HEK293 (cell line): ENCODE results near the gene ZNF444.

Experiments
- KLF1 ChIP-seq: fragments of 450-650 bp; formaldehyde crosslinking; IDR thresholded peaks from 2 replicates; pipeline ENCODE4 v1.5.1; 2016; ENCODE audit warnings: missing biosample characterization, missing genetic modification characterization
- KLF16 ChIP-seq: fragments of 450-650 bp; formaldehyde crosslinking; IDR thresholded peaks from 2 replicates; pipeline ENCODE4 v1.5.1; 2017; ENCODE audit warnings: missing biosample characterization, missing genetic modification characterization
- YY1 ChIP-seq: fragments of 450-650 bp; formaldehyde crosslinking; IDR thresholded peaks from 2 replicates; pipeline ENCODE4 v1.5.1; 2018; ENCODE audit warnings: missing biosample characterization, missing genetic modification characterization
- ZBTB17 ChIP-seq: fragments of 450-650 bp; formaldehyde crosslinking; IDR thresholded peaks from 2 replicates; pipeline ENCODE4 v1.5.1; 2016; ENCODE audit warnings: missing biosample characterization, missing genetic modification characterization
- ZNF157 ChIP-seq: fragments of 450-650 bp; formaldehyde crosslinking; IDR thresholded peaks from 2 replicates; pipeline ENCODE4 v1.5.1; 2016; ENCODE audit warnings: missing biosample characterization, missing genetic modification characterization
- ZNF544 ChIP-seq: fragments of 450-650 bp; formaldehyde crosslinking; IDR thresholded peaks from 2 replicates; pipeline ENCODE4 v1.5.0; 2017; ENCODE audit warnings: missing biosample characterization, missing genetic modification characterization
- ZNF707 ChIP-seq: fragments of 450-650 bp; formaldehyde crosslinking; IDR thresholded peaks from 2 replicates; pipeline ENCODE4 v1.5.1; 2016; ENCODE audit warnings: missing biosample characterization, missing genetic modification characterization
- TF ChIP-seq, protein P1 (sequence below): fragments of 450-650 bp; formaldehyde crosslinking; IDR thresholded peaks from 2 replicates; pipeline ENCODE4 v1.5.1; 2016; ENCODE audit warnings: missing biosample characterization, missing genetic modification characterization
- TF ChIP-seq, protein P2 (sequence below): fragments of 450-650 bp; formaldehyde crosslinking; IDR thresholded peaks from 2 replicates; pipeline ENCODE4 v1.5.1; 2016; ENCODE audit warnings: missing biosample characterization, missing genetic modification characterization, low read depth
- TF ChIP-seq, protein P3 (sequence below): fragments of 450-650 bp; formaldehyde crosslinking; IDR thresholded peaks from 2 replicates; pipeline ENCODE4 v1.5.1; 2016; ENCODE audit warnings: missing biosample characterization, missing genetic modification characterization
- TF ChIP-seq, protein P4 (sequence below): fragments of 450-650 bp; formaldehyde crosslinking; IDR thresholded peaks from 2 replicates; pipeline ENCODE4 v1.5.1; 2017; ENCODE audit warnings: missing biosample characterization, missing genetic modification characterization

DNA sequence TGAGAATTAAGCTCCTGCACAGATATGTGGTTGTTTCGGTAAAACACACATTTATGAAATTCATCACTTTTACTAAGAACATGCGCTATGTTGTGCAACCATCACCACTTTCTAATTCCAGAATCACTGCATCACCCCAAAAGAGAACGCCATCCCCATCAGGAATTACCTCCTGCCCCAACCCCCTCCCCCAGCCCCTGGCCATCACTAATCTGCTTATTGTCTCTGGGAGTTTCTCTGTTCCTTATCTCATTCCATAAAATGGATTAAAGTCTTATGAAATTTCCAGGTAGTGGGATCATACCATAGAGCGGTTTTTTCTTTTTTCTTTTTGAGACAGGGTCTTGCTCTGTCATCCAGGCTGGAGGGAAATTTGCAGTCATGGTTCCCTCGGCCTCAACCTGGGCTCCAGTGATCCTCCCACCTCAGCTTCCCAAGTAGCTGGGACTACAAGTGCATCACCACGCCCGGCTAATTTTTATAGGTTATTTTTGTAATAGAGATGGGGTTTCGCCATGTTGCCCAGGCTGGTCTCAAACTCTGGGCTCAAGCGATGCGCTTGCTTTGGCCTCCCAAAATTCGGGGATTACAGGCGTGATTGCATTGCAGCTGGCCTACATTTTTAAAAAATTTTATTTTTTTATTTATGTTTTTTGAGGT lies 53.0 kb downstream of the ZNF444 start:
- TF ChIP-seq ZNF544 (no peak), ZBTB17 (no peak), ZNF157 (tag by site-specific recombination) (no peak), ZNF707 (tag by site-specific recombination) (no peak), YY1 (tag by site-specific recombination) (no peak), KLF1 (tag by site-specific recombination) (no peak), KLF16 (no peak)
- TF ChIP-seq, protein P1, sequence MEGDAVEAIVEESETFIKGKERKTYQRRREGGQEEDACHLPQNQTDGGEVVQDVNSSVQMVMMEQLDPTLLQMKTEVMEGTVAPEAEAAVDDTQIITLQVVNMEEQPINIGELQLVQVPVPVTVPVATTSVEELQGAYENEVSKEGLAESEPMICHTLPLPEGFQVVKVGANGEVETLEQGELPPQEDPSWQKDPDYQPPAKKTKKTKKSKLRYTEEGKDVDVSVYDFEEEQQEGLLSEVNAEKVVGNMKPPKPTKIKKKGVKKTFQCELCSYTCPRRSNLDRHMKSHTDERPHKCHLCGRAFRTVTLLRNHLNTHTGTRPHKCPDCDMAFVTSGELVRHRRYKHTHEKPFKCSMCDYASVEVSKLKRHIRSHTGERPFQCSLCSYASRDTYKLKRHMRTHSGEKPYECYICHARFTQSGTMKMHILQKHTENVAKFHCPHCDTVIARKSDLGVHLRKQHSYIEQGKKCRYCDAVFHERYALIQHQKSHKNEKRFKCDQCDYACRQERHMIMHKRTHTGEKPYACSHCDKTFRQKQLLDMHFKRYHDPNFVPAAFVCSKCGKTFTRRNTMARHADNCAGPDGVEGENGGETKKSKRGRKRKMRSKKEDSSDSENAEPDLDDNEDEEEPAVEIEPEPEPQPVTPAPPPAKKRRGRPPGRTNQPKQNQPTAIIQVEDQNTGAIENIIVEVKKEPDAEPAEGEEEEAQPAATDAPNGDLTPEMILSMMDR (tag by site-specific recombination): no peak
- TF ChIP-seq, protein P2, sequence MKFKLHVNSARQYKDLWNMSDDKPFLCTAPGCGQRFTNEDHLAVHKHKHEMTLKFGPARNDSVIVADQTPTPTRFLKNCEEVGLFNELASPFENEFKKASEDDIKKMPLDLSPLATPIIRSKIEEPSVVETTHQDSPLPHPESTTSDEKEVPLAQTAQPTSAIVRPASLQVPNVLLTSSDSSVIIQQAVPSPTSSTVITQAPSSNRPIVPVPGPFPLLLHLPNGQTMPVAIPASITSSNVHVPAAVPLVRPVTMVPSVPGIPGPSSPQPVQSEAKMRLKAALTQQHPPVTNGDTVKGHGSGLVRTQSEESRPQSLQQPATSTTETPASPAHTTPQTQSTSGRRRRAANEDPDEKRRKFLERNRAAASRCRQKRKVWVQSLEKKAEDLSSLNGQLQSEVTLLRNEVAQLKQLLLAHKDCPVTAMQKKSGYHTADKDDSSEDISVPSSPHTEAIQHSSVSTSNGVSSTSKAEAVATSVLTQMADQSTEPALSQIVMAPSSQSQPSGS (tag by site-specific recombination): no peak
- TF ChIP-seq, protein P3, sequence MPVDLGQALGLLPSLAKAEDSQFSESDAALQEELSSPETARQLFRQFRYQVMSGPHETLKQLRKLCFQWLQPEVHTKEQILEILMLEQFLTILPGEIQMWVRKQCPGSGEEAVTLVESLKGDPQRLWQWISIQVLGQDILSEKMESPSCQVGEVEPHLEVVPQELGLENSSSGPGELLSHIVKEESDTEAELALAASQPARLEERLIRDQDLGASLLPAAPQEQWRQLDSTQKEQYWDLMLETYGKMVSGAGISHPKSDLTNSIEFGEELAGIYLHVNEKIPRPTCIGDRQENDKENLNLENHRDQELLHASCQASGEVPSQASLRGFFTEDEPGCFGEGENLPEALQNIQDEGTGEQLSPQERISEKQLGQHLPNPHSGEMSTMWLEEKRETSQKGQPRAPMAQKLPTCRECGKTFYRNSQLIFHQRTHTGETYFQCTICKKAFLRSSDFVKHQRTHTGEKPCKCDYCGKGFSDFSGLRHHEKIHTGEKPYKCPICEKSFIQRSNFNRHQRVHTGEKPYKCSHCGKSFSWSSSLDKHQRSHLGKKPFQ (tag by site-specific recombination): no peak
- TF ChIP-seq, protein P4, sequence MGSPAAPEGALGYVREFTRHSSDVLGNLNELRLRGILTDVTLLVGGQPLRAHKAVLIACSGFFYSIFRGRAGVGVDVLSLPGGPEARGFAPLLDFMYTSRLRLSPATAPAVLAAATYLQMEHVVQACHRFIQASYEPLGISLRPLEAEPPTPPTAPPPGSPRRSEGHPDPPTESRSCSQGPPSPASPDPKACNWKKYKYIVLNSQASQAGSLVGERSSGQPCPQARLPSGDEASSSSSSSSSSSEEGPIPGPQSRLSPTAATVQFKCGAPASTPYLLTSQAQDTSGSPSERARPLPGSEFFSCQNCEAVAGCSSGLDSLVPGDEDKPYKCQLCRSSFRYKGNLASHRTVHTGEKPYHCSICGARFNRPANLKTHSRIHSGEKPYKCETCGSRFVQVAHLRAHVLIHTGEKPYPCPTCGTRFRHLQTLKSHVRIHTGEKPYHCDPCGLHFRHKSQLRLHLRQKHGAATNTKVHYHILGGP (tag by site-specific recombination): no peak
